HG02588 (cell line): ENCODE measurements around the gene KRTAP12-4.
"Not testable (repeated sequence)": the region's sequence is repeated elsewhere in the genome, so short reads cannot be mapped to it uniquely, and the experiment has no call there.

Source experiments
- ATAC-seq: cut with Tn5 transposase; IDR thresholded peaks from one replicate; pipeline ENCODE4 v1.9.1; 2021; ENCODE audit warnings: mild to moderate bottlenecking, moderate library complexity; ENCODE audit not compliant: unreplicated experiment

The KRTAP12-4 gene

GRCh38 chr21:44613386-44614155 is 40.9 kb downstream of the KRTAP12-4 start:
- no peak for ATAC-seq

- ATAC-seq, result no peak
Measured at GRCh38 chr21:44612669-44613229, 41.7 kb downstream of the KRTAP12-4 start.

GRCh38 chr21:44612029-44612486 is 42.4 kb downstream of the KRTAP12-4 start, which contains the start of gene KRTAP10-8:
TSS of gene KRTAP10-8 (plus strand) at chr21:44612079. CDS start at chr21:44612101, 22 bp downstream.
- no peak for ATAC-seq

- ATAC-seq, result no peak
Measured at GRCh38 chr21:44611551-44611950, 42.9 kb downstream of the KRTAP12-4 start.

GRCh38 chr21:44610157-44610843 is 44.2 kb downstream of the KRTAP12-4 start:
- ATAC-seq, result not testable (repeated sequence)

- ATAC-seq, result no peak
Measured at GRCh38 chr21:44609193-44609592, 45.3 kb downstream of the KRTAP12-4 start.

GRCh38 chr21:44606495-44606894 is 48.0 kb downstream of the KRTAP12-4 start:
- no peak for ATAC-seq
